Activated CD4-positive, alpha-beta memory T cell treated with anti-CD3 and anti-CD28 coated beads, Interleukin-2, amount 10 ng/mL, durations not matched to agents 7 days and 5 days (primary cell): ENCODE measurements around the gene NHEJ1. TPM values are rescaled to one million over a fixed set of nuclear protein-coding genes. Genes with fewer than 3 reads are reported as not detected.
A peak's percentile ranks its signal among the peaks of the same experiment; 100 is the strongest.

ENCODE experiments used
- CTCF ChIA-PET: fragments of 350-600 bp; sonication (Branson Sonifier 250); formaldehyde crosslinking; loops from one replicate; lab custom pipeline; 2021; ENCODE audit warnings: antibody characterized with exemption, inconsistent platforms; lab: Charles Lee
- POLR2A ChIA-PET: fragments of 350-600 bp; sonication (Branson Sonifier 250); formaldehyde crosslinking; loops from one replicate; lab custom pipeline; 2021; ENCODE audit warnings: antibody characterized with exemption; lab: Charles Lee
- DNase-seq: peaks from one replicate; pipeline ENCODE4 v3.0.0-alpha.2; 2020
- H3K27ac Mint-ChIP-seq: one replicate; pipeline ENCODE4 v1.8.0; 2021; ENCODE audit warnings: mild to moderate bottlenecking, mixed read lengths
- H3K27me3 Mint-ChIP-seq: one replicate; pipeline ENCODE4 v1.8.0; 2021; ENCODE audit warnings: mixed read lengths
- H3K36me3 Mint-ChIP-seq: one replicate; pipeline ENCODE4 v1.8.0; 2021; ENCODE audit warnings: low read depth, mixed read lengths
- H3K4me1 Mint-ChIP-seq: one replicate; pipeline ENCODE4 v1.8.0; 2021; ENCODE audit warnings: mixed read lengths
- H3K4me3 Mint-ChIP-seq: one replicate; pipeline ENCODE4 v1.8.0; 2021; ENCODE audit warnings: mild to moderate bottlenecking, mixed read lengths
- H3K9me3 Mint-ChIP-seq: one replicate; pipeline ENCODE4 v1.8.0; 2021; ENCODE audit warnings: mixed read lengths
- total RNA-seq, 2 experiments: library from RNA; stranded (reverse); gene quantifications; one replicate each; pipeline ENCODE4 v1.2.3, GENCODE V29; 2021

NHEJ1 gene
- total RNA-seq, 2 experiments from 2014 or later = 12.0 to 12.2 TPM

DNA sequence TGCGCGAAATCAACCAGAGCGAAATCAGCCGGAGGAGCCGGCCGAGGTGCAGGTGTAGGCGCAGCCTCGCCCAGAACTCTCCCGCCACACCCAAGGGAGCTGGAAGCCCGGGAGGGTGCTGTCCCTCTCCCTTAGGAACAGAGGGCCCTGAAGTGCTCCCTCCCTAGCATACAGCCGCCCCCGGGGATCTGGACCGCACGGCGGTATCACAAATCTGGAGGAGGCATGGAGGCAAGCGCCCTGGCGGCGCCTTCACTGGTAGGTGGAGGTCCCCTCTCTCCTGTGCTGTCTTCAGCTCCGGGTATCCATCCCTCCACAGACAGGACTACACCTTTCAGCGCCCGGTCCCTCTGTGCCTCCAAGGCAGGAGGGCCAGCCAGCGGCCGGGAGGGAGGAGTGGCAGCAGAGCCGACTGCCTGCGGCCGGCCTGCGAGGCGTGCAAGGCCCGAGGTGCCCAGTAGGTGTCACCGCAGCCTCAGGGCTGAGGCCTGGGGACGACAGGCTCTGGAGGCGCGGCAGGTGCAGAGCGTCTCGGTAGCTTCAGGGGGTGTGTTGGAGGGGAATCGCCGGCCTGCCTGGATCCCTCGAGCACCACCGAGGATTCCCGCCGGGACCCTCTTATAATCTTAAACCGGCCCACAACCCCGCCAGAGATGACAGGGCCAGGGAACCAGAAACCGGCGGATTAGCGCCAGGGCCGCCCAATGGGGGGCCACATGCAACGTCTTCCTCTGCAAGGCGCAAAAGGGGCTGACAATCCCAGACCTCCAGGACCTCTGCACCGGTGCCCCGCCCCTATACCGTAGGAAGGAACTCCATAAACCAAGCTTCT is 102.7 kb downstream of the NHEJ1 start:
- Mint-ChIP-seq H3K27me3 (peaks cover 63% of the 10 kb centered on the region), H3K4me3 (no peak overlapping the region), H3K9me3 (no peaks in the 10 kb centered on the region), H3K36me3 (no peaks in the 10 kb centered on the region), H3K27ac (no peak overlapping the region), H3K4me1 (peaks cover 18% of the 10 kb centered on the region)
- ChIA-PET CTCF (interaction anchor here (0.5 to 8.3 kb wide), 33 partner anchors 9 to 242 kb away, joined by 3 to 115 read pairs (median 5); partner anchors contain the start of genes CFAP65 and ZFAND2B), POLR2A (no interaction called here)
- peak; percentile 78 for DNase-seq

DNA sequence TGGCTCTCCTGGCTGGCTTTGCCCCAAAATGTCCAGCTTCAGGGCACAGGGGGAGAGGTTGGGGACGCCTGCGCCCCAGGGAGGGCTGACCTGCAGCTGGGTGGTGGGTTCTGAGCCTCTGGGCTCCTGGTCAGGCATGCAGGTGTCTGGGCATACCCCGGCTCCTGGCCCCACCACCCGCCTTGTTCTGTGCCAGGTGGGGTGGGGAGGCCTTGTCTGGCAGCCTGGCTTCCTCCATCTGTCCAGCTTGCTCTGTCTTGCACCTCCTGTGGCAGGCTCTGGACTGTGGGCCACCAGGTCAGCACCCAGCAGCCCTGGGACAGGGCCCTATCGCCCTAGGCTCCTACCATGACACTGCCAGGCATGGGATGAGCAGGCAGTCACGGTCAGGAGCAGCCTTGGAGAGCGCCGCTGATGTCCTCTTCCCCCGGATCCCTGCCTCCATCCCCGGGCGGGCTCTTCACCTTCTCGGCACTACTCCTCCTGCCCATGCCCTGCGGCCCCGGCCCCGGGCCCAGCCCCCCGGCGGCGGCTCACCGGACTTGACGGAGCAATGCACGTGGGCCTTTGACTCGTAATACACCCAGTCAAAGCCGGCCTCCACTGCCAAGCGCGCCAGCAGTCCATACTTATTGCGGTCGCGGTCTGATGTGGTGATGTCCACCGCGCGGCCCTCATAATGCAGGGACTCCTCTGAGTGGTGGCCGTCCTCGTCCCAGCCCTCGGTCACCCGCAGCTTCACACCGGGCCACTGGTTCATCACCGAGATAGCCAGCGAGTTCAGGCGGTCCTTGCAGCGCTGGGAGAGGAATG is 103.5 kb downstream of the NHEJ1 start:
- ChIA-PET CTCF (interaction anchor here (1.1 to 8.3 kb wide), 13 partner anchors 8 to 198 kb away, joined by 3 to 115 read pairs (median 6); no protein-coding TSS in a partner anchor), POLR2A (no interaction called here)
- peaks cover 18% of the 10 kb centered on the region for H3K4me1 Mint-ChIP-seq
- no peak for DNase-seq
- no peaks in the 10 kb centered on the region for H3K36me3 Mint-ChIP-seq
- no peak overlapping the region for H3K4me3 Mint-ChIP-seq
- H3K27me3 Mint-ChIP-seq = peaks cover 58% of the 10 kb centered on the region
- H3K27ac Mint-ChIP-seq = no peak overlapping the region
- H3K9me3 Mint-ChIP-seq = no peaks in the 10 kb centered on the region

DNA sequence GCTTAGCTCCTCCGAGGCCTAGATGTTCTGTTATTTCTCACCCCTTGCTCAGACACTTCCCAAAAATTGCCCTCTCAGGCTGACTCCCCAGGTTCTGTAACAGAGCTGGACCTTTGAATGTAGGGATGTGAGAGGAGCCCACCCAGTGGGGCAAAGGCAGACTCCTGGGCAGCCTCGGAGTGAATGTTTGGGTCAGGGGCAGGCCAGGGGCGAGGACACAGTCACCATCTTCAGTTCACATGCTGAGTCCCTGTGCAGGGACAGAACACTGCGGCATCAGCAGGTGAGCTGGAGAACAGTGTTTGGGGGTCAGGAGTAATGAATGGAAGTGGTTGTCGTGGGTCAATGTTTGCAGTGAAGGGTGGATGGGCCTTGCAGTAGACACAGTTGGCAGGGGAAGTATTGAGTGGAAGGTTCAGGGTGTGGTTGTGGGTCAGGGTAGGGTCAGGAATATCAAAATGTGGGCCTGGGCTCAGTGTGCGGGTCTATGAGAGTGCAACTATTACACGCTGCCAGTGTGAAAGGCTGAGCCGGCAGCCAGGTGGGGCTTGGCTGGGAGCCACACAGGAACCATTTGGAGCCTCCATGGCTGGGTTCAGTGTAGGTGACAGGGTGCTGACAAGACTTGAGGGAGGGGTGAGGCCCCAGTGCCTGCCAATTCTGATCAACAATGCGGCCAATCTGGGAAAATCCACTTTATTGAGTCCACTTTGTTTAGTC is 104.3 kb downstream of the NHEJ1 start:
- Mint-ChIP-seq H3K4me1 (peaks cover 16% of the 10 kb centered on the region), H3K27me3 (peaks cover 52% of the 10 kb centered on the region), H3K4me3 (no peak overlapping the region), H3K36me3 (no peaks in the 10 kb centered on the region), H3K9me3 (no peaks in the 10 kb centered on the region), H3K27ac (no peak overlapping the region)
- ChIA-PET CTCF (interaction anchor here (1.1 to 8.3 kb wide), 2 partner anchors 48 to 63 kb away, joined by 4 to 115 read pairs; no protein-coding TSS in a partner anchor), POLR2A (no interaction called here)
- DNase-seq = no peak

DNA sequence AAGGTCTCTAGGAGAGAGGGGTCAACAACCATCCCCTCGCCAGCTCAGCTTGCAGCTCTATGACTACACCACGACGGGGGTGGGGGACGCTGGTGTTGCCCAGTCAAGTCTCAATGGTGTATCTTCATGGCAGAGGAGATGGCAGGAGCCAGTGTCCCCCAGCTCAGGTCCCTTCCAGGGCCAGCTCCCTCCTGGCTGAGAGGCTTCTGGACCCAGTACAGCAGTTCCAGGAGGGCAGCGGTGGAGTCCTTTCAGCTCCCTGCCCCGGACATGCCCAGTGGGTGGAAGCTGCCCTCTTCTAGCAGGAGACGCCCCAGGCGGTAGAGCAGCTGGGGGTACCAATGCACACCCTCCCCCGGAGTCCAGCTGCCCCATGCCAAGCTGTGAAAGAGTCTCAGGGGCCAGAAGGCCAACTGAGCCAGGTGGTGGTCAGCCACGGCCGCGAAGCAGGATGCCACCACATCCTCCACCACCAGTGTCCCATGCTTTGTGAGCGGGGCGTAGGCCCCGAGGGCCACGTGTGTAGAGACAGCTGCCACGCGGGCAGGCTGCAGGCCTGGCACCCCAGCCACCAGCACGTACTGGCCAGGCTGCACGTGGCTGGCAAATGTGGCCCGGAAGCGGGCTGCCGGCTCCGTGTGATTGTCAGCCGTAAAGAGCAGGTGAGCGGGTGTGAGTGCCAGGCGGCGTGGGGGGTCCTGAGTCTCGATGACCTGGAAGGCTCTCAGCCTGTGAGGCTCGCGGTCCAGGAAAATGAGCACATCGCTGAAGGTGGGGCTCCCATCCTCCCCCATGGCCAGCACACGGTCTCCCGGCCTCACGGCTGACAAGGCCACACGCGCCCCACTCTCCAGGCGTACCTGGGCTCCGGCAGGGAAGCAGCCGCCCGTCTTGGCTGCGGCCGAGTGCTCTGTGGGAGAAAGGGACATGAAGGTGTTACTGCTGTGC is 105.4 kb downstream of the NHEJ1 start:
- POLR2A ChIA-PET = no interaction called here
- no peaks in the 10 kb centered on the region for H3K9me3 Mint-ChIP-seq
- peaks cover 54% of the 10 kb centered on the region for H3K27me3 Mint-ChIP-seq
- CTCF ChIA-PET = interaction anchor here (1.1 to 8.3 kb wide), 4 partner anchors 26 to 99 kb away, joined by 4 to 115 read pairs (median 5); no protein-coding TSS in a partner anchor
- DNase-seq = no peak
- H3K27ac Mint-ChIP-seq = no peak overlapping the region
- no peaks in the 10 kb centered on the region for H3K36me3 Mint-ChIP-seq
- no peak overlapping the region for H3K4me3 Mint-ChIP-seq
- H3K4me1 Mint-ChIP-seq = peaks cover 15% of the 10 kb centered on the region

DNA sequence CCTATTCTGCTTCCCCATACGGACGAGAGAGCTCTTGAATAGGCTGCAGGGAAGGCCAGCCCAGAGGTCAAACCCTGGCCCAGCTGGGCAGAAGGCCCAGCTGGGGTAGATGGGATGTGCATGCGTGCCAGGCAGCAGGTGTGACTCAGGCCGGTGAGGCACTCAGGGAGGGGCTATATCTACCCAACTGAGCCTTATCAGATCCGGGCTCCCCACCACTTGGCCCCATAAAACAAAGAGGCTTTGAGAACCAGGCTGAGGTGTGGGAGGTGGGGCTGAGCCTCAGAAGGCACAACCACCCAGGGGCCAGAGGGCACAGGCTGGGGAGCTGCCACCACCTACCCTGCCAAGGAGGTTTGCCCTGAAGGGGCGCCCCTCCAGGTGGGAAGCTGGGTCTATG is 111.3 kb downstream of the NHEJ1 start:
- Mint-ChIP-seq H3K27me3 (peaks cover 36% of the 10 kb centered on the region), H3K9me3 (no peaks in the 10 kb centered on the region), H3K36me3 (no peaks in the 10 kb centered on the region), H3K4me1 (no peaks in the 10 kb centered on the region), H3K4me3 (no peak overlapping the region), H3K27ac (no peak overlapping the region)
- DNase-seq = no peak
- CTCF ChIA-PET = interaction anchor here (1.4 kb wide), 1 partner anchor 9 kb away, joined by 5 read pairs; no protein-coding TSS in a partner anchor
- POLR2A ChIA-PET = no interaction called here

DNA sequence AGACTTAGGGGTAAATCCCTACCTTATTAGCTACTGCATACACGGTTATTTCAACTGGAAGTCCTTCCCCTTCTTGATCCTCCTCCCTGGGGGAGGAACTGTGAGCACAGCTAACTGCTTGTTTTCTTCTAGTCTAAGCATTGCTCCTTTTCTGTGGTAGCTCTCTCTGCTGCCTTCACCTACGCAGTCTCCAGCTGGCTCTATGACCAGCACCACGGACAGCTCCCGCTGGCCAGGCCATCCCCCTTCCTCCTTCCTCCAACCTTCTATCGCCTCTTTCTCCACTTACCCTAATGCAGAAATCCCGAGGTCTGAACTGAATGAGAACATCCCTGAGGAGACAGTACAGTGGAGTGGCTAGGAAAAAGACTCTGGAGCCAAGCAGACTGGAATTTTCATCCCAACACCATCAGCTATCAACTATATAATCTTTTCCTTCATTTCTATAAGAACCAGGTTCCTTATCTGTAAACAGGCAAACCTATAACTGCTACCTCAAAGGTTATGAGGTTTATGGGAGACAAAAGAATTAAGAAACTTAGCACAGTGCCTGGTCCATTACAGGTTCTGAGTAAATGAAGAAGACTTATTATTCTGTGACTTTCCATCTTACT is 114.6 kb downstream of the NHEJ1 start:
- peaks cover 3% of the 10 kb centered on the region for H3K4me1 Mint-ChIP-seq
- ChIA-PET POLR2A (no interaction called here), CTCF (interaction anchor here (0.6 to 2.6 kb wide), 8 partner anchors 13 to 249 kb away, joined by 3 to 8 read pairs (median 4); no protein-coding TSS in a partner anchor)
- H3K4me3 Mint-ChIP-seq = no peak overlapping the region
- no peak overlapping the region for H3K27ac Mint-ChIP-seq
- DNase-seq = peak; percentile 39
- H3K9me3 Mint-ChIP-seq = no peaks in the 10 kb centered on the region
- H3K36me3 Mint-ChIP-seq = no peaks in the 10 kb centered on the region
- peaks cover 45% of the 10 kb centered on the region for H3K27me3 Mint-ChIP-seq

DNA sequence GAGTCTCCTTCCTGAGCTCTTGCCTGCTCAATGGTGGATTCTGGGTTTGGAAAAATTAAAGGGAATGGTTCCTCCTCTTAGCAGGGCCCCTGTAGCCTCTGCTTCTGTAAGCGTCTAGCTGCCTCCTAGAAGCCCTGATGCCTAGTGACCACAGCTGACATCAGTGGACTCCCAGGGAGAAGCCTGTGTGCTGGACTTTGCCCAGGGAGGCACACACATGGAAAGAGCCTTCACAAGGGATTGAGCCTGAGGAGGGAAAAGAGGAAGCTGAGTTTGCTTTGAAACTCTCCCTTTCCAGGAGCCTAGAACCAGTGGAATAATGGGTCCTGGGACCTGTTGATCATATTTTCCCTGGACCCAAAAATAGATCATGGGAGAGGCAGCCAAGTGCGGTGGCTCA is 117.9 kb downstream of the NHEJ1 start:
- peaks cover 45% of the 10 kb centered on the region for H3K27me3 Mint-ChIP-seq
- no peak overlapping the region for H3K27ac Mint-ChIP-seq
- DNase-seq = no peak
- H3K4me3 Mint-ChIP-seq = no peak overlapping the region
- CTCF ChIA-PET = interaction anchor here (0.9 to 5.1 kb wide), 6 partner anchors 13 to 252 kb away, joined by 3 to 27 read pairs (median 6); no protein-coding TSS in a partner anchor
- no peaks in the 10 kb centered on the region for H3K36me3 Mint-ChIP-seq
- POLR2A ChIA-PET = no interaction called here
- H3K9me3 Mint-ChIP-seq = no peaks in the 10 kb centered on the region
- peaks cover 4% of the 10 kb centered on the region for H3K4me1 Mint-ChIP-seq

DNA sequence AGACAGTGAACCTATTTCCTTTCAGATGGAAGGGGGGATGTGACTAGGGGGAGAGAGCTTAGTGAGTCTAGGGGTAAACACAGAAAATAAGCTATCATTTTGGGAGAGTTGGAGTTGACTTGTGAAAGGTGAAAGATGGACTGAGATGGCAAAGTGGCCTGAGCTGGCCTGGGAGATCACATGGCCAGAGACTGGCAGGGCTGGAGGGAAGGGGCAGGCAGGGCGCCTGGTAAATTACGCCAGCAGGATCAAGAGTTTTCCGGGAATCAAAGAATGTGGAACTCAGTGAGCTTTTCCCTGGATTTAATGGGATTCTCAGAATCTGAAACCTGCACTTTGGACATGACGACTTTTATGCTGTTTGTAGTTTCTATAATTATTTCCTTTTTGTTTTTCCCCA is 118.5 kb downstream of the NHEJ1 start:
- Mint-ChIP-seq H3K4me1 (peaks cover 4% of the 10 kb centered on the region), H3K9me3 (no peaks in the 10 kb centered on the region), H3K4me3 (no peak overlapping the region), H3K27ac (no peak overlapping the region), H3K27me3 (peaks cover 45% of the 10 kb centered on the region), H3K36me3 (no peaks in the 10 kb centered on the region)
- no peak for DNase-seq
- POLR2A ChIA-PET = no interaction called here
- CTCF ChIA-PET = interaction anchor here (0.8 to 5.1 kb wide), 7 partner anchors 12 to 253 kb away, joined by 3 to 27 read pairs (median 6); no protein-coding TSS in a partner anchor

DNA sequence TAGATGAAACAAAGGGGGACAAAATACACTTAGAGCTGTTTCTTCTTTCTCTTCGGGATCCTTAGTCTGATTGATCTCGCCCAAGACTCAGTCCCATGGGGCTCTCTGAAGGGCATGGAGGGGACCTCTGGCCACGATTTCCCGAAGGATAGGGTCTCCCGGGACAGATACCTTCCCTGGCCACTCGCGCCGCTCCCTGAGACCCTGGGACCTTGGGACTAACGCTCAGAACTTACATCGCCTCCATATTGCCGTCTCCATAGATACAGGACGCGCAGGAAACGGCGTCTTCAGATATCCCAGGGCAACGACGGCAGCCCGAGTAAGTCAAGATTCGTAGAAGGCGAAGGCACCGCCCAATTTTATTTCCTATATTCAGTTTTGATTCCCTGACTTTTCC is 119.4 kb downstream of the NHEJ1 start, which contains the start of gene CFAP65:
Gene CFAP65 (minus strand): TSS at position 265 of the 400 bp plus-strand sequence. CDS start 2,468 bp downstream, outside the sequence.
- ChIA-PET POLR2A (no interaction called here), CTCF (interaction anchor here (0.7 to 5.1 kb wide), 6 partner anchors 11 to 113 kb away, joined by 3 to 27 read pairs (median 4); no protein-coding TSS in a partner anchor)
- Mint-ChIP-seq H3K4me1 (peaks cover 4% of the 10 kb centered on the region), H3K4me3 (no peak within 1 kb of the TSS), H3K9me3 (no peaks in the 10 kb centered on the region), H3K36me3 (no peaks in the 10 kb centered on the region), H3K27me3 (peaks cover 42% of the 10 kb centered on the region), H3K27ac (no peak within 1 kb of the TSS)
- DNase-seq = peak; percentile 31

DNA sequence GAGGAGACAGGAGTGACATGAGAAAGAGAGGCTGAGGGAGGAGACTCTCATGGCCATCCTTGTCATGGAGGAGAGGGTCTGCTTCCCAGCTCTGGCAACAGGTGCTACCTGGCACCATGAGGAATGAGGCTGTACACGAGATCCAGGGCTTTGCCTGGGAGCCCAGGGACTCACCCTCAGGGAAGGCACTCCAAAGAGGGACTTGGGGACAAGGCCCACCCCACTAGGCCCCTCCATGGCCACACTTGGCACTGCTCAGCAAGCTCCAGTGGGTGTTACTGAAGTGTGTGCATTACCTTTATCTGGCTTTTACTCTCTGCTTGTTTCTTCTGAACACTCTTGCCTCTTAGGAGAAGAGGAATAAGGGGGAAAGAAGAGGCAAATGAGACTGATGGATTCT is 122.0 kb downstream of the NHEJ1 start:
- CTCF ChIA-PET = interaction anchor here (5.1 kb wide), 1 partner anchor 9 kb away, joined by 27 read pairs; no protein-coding TSS in a partner anchor
- Mint-ChIP-seq H3K27ac (no peak overlapping the region), H3K27me3 (peaks cover 55% of the 10 kb centered on the region), H3K9me3 (no peaks in the 10 kb centered on the region), H3K36me3 (no peaks in the 10 kb centered on the region), H3K4me3 (no peak overlapping the region), H3K4me1 (peaks cover 4% of the 10 kb centered on the region)
- DNase-seq = no peak
- POLR2A ChIA-PET = no interaction called here
